ENCODE results near the gene ABCB6. TPM values are rescaled to one million over a fixed set of nuclear protein-coding genes. Genes with fewer than 3 reads are reported as not detected.

The ABCB6 gene
- total RNA-seq, 1 donor from 2014 or later: 25.2 TPM

DNA sequence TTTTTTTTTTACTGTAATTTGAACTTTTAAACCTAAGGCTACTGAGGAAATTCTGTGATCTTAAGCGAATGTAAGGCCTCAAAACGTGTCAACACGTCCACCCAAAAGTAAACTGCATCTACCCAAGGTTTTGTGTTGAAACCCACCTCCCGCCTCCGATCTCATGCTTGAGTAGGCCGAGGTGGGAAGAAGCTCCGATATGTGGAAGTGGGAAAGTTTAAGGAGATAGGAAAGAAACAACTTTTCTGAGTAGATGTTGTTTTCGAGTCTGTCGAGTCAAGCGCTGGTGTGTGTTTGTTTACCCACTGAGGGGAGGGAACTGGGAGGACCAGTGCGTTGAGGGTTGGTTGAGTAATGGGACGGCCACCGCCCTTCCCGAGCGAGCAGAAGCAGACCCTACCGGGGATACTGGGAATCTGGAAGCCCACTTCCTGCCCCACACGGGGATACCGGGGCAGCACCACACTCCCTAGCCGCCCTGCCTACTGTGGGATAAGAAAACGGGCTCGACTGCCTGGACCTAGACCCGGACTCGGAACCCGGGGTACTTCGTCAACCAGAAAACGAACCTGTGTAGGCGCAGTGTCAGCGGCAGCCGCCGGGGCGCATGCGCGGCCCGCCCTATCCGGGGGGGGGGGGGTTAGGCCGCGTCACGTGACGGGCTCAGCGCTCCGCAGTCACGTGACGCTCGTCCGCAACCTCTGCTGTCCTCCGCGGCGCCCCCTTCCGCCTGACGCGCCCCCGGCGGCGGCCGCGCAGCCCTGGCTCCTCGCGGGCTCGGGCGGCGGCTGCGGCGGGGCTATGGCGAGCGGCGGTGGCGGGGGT is 41.0 kb downstream of the ABCB6 start, which contains the start of gene RETREG2:
RETREG2 (plus strand) TSS at position 724 of the 825 bp plus-strand sequence; CDS start at position 802, 78 bp downstream.
- ATAC-seq (ENCODE audit: poor library complexity) (peak; percentile 81), DNase-seq (peak; percentile 90)
- intact Hi-C loops (cut with DNase I): loop anchor here (5.0 kb wide), 2 partner anchors 40 to 120 kb away; partner anchors contain the start of gene ABCB6

DNA sequence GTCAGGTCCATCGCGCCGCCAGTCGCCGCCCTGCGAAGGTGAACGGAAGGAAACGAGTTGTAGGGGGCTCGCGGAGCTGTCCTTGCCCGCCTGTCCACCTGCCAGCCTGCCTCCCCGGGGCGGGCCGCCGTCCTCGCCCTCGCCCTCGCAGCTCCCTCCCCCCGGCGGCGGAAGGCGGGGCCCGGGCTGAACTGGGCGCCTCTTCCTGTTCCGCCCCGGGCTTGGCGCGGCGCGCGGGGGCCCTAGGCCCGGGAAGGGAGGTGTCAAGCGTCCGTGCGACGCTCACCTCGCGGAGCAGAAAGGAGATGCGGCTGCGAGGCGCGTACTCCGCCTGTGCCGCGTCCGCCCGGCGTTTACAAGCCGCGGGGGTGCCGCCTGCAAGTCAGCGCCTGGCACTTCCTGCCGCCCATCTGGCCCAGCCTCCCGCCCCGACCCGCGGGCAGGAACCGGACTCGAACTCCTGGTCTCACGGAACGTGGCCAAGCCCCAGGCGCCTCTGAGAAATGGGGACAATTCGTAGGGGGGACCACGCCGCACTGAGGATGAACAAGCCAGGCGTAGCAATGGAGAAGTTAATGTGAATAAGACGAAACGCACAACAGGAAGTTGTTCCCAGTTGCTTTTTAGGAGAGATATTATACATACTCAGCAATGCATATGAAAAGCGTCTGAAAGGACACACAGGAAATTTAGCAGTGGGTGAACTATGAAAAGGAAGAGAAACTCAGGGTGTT is 41.8 kb downstream of the ABCB6 start, which contains the start of gene CNPPD1:
CNPPD1 (minus strand) TSS at position 108 of the 734 bp plus-strand sequence; CDS start at position 11, 97 bp downstream.
- ATAC-seq (ENCODE audit: poor library complexity) (peak; percentile 93), DNase-seq (peak; percentile 94)
- intact Hi-C loops (cut with DNase I): loop anchor here (5.0 kb wide), 2 partner anchors 40 to 120 kb away; partner anchors contain the start of gene ABCB6

DNA sequence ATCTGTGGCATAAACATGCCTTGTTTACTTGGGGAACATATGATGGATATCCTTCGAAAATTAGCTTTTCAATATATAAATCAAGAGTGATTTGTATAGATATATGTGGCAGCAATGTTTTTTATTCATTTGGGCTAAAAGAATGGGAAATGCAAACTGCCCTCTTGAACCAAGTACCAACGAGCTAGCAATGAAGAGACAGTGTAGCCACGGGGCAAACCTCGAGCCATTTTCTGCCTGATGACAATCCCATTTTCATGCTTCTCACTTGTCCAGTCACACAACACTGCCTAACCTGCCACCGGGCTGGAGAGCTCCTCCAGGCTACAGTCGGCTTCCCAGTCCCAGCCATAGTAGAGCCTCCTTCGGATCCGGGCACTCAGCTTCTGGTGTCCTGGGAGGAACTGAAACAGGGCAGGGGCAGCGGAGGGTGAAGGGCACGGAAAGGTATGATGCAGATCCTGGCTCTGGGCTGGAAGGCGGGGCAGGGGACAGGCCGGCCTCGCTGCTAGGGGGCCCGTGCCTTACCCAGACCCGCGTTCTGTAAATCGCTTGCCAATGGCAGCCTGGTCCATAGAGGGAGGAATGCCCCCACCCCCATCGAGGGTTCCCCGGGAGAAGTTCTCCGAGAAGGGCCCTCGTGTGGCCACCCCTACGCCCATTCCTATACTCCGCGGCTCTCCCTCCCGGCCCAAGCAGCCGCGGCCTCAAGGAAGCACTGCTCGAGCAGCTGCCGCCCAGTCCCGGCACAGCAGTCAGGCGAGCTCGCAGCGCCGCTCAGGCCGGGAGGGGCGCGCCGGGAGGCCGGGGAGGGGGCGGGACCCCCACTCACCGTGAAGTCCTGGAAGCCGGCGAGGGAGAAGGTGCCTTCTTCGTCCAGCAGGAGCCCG is 42.6 kb downstream of the ABCB6 start:
- intact Hi-C loops (cut with DNase I): loop anchor here (5.0 kb wide), 2 partner anchors 41 to 121 kb away; partner anchors contain the start of gene ABCB6
- ATAC-seq (ENCODE audit: poor library complexity) (peak; percentile 43), DNase-seq (peak; percentile 67)

DNA sequence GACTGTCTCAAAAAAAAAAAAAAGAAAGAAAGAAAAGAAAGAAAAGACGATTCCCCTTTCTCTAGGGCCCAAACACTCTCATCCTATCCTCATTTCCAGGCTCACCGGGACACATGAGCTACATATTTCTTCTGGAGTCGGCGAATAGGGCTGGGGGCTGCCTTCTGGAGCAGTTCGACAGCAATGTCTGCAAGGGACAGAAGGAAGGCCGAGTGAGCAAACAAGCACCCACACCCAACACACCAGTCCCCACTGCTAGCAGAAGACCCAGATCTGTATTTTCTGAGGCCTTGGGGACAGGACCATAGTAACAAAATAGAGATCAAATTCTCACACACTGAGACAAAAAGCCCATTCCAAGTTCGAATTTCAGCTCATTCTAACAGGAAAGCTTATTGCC is 43.3 kb downstream of the ABCB6 start:
- intact Hi-C loops (cut with DNase I): loop anchor here (5.0 kb wide), 2 partner anchors 42 to 122 kb away; partner anchors contain the start of gene ABCB6
- DNase-seq (no peak), ATAC-seq (ENCODE audit: poor library complexity) (no peak)

DNA sequence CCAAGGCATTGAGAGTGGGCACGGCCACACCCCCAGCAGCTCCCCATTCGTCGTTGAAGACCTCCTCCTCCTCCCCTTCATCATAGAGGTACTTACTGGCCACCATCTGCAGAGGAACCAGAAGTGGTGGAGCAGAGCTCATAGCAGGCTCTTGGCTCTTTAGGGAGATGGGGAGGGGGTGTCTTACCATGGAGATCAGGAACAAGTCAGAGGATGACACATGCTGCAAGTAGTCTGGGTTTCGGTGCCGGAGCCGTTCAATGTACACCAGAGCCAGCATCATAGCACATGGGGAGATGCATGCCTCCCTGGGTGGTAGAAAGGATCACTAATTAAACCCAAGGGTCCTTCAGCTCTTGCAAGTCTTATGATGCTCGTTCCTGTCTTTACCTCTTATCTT is 44.0 kb downstream of the ABCB6 start:
- intact Hi-C loops (cut with DNase I): loop anchor here (5.0 kb wide), 2 partner anchors 42 to 122 kb away; partner anchors contain the start of gene ABCB6
- no peak for DNase-seq
- no peak for ATAC-seq (ENCODE audit: poor library complexity)

DNA sequence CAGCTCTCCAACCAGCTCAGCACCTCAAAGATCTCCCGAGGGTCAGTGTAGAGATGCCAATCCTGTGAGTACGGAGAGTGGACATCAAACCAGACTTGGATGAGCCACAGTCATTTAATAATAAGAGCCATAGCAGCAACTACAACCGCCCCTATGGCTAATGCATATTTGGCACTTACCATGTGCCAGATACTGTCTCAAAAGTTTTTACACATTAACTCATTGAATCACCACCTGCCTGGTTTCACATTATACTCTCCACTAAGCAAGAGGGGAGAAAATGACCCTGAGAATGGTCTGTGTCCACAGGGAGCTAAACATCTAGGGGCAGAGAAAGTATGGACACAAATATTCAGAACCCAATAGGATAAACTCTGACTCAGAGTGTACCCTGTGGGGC is 44.6 kb downstream of the ABCB6 start:
- ATAC-seq (ENCODE audit: poor library complexity): no peak
- intact Hi-C loops (cut with DNase I): no loop called here
- no peak for DNase-seq

DNA sequence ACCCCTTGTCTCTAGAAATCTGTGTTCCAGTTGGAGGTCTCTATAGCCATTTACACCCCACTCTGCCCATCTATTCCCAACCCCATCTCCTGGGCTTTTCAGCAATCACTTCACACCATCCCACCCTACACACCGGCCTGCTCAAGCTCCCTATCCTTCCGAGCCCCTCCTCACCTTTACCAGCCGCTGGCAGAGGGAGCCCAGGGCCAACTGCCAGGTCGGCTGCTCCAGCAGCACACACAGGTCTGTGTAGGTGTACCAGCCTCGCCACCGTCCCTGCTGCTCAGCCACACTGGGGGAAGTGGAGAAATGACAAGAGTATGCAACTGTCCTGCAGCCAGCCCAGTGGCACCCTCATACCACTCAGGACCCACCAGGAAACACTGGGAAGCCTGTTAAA is 45.6 kb downstream of the ABCB6 start:
- no peak for ATAC-seq (ENCODE audit: poor library complexity)

DNA sequence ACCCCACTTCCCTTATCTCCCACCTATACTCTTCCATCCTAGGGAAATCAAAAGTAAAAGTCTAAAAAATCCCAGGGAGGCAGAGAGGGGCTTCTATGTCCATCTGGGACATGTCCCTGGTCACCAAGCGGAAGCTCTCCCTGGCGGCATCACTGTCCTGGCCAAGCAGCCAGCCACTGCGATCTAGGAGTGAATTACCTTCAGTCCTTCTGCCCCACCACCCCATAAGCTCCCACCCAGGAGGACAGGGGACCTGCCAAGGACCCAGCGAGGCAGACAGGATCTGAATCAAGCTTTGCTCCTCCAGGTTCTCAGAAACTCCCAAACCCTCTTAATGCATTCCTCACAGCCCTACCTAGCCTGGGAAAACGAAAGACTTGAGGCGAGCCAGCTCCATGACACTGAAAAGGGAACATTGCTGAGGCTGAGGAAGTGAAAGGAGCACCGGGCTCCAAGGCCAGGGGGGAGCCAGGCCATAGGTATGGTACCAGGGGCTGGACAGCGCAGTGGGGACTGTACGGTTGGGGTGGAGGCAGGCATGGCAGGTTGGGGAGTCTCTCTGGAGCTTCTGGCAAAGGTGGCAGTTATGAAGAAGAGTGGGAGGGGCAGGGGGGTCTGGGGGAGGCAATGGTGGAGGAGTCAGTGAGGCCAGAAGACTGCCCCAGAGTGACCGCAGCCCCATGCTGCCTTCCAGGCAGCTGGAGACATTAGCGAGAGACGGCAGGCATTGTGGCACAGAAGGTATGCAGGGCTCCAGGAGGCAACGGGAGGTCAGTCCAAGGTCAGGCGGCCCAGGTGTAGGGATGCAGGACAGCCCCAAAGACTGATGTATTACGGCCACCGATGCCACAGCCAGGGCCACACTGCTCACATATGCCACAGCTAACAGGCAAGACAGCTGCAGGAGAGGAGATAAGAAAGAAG is 46.3 kb downstream of the ABCB6 start:
- intact Hi-C loops (cut with DNase I): no loop called here
- DNase-seq (no peak), ATAC-seq (ENCODE audit: poor library complexity) (no peak)

More for the DNA sequence above, 45.6 kb downstream of the ABCB6 start:
- no peak for DNase-seq
- intact Hi-C loops (cut with DNase I): no loop called here

DNA sequence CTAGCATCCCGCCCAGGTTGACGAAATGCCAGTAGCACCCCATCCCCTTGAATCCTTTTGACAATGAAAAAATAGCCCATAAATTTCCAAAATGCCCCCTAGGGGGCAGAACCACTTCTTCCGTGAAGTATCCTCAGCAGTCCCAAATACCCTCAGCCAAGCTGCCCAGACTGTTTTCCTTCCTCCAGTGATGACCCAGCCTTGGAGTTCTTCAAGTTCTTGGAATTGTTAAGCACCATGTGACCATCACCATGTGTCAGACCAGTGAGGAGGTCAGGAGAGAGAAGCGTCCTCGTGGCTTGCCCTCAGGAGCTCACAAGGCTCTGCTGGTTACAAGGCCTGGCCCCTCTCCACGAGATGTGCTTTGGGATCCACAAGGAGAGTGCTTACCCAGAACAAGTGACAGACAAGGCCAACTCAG is 47.5 kb downstream of the ABCB6 start:
- ATAC-seq (ENCODE audit: poor library complexity) (peak; percentile 70), DNase-seq (peak; percentile 66)
- intact Hi-C loops (cut with DNase I): no loop called here

DNA sequence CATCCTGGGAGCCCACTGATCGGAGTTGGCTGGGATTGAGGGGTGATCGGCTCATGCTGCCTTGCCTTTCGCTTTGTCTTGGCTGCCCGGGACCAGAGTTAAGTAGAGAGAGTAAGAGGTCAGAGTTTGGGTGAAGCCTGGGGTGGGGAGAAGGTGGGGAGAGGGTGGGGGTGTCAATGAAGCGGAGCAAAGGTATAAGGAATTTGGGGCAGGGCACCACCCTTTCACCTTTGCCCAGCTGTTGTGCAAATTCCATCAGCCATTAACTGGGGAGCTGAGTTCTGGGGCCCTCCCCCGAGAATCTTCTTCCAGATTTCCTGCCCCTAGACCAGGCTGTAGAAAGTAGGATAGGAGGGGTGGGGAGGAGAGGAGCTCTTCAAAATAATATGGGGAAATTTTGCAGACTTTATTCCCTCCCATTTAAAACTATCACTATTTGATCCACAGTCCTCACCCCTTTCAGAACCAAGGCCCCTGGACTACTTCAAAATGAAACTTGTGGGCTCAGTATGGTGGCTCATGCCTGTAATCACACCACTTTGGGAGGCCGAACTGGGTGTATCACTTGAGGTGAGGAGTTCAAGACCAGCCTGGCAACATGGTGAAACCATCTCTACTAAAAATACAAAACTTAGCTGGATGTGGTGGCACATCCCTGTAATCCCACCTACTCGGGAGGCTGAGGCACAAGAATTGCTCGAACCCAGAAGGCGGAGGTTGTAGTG is 48.7 kb downstream of the ABCB6 start, which contains the start of gene SLC23A3:
SLC23A3 (minus strand) TSS at position 100 of the 725 bp plus-strand sequence; CDS start at position 55, 45 bp downstream.
- DNase-seq (no peak), ATAC-seq (ENCODE audit: poor library complexity) (no peak)
- intact Hi-C loops (cut with DNase I): no loop called here

DNA sequence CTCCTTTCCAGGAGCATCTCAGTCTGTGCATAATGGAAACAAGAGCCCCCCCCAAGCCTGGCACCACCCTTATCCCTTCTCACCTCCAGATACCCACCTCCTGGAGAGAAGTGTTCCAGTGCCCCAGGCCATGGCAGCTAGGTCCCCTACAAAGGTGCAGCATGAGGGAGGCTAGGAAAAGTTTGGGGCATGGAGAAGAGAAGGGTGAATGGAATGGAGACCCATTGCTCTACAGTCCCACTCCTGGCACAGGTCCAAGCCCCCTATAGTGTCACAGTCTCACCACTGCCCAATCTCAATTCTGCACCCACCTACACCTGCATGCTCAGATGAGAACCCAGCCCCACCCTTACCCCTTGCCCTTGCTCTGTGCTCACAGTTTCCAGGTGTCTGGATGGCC is 49.8 kb downstream of the ABCB6 start:
- no peak for ATAC-seq (ENCODE audit: poor library complexity)
- DNase-seq: no peak
- intact Hi-C loops (cut with DNase I): no loop called here

DNA sequence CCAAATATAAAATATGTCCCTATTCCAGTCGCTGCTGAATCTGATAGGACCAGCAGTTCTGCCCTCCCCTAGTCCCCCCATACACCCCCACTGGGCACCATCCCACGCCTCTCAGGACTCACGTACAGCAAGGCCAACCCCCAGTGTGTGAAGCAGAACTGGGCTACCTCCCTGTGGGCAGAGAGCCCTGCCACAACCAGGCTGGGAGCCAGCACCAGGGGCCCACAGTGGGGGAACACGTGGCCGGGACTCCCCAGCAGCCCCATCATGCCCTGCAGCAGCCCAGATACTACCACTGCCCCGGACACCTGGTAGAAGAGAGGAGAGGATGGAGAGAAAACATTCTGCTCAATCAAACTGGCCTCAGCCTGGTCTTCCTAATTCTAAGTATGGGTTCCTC is 50.2 kb downstream of the ABCB6 start:
- intact Hi-C loops (cut with DNase I): no loop called here
- ATAC-seq (ENCODE audit: poor library complexity) (no peak), DNase-seq (no peak)

DNA sequence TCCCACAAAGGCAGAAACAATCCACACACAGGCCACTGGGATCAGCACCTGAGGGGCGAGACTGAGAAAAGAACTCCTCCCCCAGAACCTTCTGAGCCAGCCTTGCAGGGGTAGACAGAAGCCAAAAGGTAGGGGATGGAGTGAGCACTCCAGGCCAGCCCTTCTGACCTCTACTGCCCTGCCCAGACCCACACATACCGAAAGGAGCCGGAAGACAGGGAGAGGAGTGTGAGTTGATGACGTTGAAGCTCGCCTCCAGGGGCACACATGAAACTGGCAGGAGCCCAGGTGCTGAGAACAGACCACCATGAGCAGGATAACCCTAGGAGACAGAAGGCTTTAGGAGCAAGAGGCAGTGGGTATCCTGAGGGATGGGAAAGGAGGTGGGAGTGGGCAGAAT is 50.8 kb downstream of the ABCB6 start:
- intact Hi-C loops (cut with DNase I): no loop called here
- DNase-seq (no peak), ATAC-seq (ENCODE audit: poor library complexity) (no peak)

DNA sequence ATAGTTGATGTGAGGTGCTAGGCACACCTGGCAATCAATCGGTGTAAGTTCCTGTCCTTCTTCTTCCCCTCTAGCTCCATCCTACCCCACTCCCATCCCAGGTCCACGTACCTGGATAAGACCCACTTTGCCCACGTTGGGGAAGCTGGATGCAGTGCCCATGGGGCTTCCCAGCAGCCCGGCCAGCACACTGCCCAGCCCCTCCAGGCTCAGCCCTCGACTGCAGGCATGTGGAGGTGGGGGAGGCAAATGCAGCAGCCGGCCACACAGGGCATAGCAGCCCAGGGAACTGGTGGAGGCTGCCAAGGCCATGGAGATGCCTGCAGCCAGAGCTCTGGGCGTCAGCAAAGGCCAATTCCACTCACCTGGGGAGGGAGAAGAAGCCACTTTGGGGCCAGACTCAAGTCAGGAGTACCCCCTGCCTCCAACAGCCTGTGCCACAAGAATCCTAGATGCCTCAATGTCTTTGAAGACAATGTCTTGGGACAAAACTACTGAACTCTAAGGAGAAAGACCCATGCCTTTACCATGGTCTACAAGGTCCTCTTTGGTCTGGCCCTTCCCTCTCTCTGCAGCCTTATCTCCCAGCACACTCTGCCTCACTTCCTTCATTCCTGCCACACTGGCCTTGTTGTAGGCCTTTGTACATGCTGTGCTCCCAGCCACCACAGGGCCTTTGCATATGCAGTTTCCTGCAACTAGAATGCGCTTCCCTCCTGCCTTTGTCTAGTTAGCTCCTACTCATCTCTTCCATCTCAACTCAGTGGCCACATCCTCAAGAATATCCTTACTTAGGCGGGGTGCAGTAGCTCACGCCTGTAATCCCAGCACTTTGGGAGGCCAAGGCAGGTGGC is 53.5 kb downstream of the ABCB6 start:
- ATAC-seq (ENCODE audit: poor library complexity) (no peak), DNase-seq (no peak)
- intact Hi-C loops (cut with DNase I): no loop called here

DNA sequence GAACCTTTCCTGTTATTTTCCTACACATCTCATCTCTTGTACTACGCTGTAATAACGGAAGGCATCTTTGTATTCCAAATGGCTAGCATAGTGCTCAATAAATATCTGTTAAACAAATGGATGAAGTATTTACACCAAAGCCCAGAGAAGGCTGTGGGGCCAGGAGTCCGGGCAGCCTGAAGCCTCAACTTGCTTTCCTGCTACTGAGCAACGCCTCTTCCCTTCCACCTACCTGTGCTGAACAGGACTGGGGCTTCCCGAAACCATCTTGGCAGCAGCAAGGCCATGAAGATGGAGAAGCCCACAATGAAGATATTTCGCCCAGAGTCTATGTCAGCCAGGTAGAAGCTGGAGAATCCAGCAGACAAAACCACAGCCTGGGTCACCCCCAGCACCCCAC is 55.6 kb downstream of the ABCB6 start:
- intact Hi-C loops (cut with DNase I): loop anchor here (5.0 kb wide), 1 partner anchor 224 kb away; the partner anchor contains the start of gene DNPEP
- no peak for DNase-seq
- ATAC-seq (ENCODE audit: poor library complexity): no peak

DNA sequence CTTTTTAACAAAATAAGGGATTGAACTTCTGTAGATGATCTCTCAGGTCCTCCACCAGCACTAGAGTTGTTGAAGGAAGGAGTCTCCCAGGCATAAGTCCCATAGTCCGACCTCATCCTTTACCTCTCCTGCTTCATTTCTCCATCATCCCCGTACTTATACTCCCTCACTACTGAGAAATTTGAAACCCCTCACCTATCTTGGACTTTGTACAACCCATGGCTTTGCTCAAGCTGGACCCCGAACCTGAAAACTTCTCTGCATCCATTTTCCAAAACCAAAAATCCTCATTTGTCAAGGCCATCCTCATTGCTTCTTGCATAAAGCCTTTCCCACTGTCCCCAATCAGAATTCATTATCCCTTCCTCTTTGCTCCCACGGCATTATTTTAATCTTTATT is 57.7 kb downstream of the ABCB6 start:
- no peak for ATAC-seq (ENCODE audit: poor library complexity)
- intact Hi-C loops (cut with DNase I): loop anchor here (2.0 to 5.0 kb wide), 2 partner anchors 138 to 226 kb away; partner anchors contain the start of gene DNPEP
- DNase-seq: no peak
